ENCODE measurements around the gene FTH1. TPM values are rescaled to one million over a fixed set of nuclear protein-coding genes. Genes with fewer than 3 reads are reported as not detected.

FTH1 gene
- polyA plus RNA-seq, 1 donor from 2014 or later, result 597 TPM

- no peaks in the 10 kb centered on the region for H3K27me3 ChIP-seq (ENCODE audit: insufficient read depth, low read depth, low read length)
- no peak overlapping the region for H2AFZ ChIP-seq (ENCODE audit: low read depth, low read length)
- H3K27ac ChIP-seq (ENCODE audit: low read length), result no peak overlapping the region
- no peaks in the 10 kb centered on the region for H3F3A ChIP-seq (ENCODE audit: insufficient read depth, low read length, poor library complexity, severe bottlenecking)
- H3K9me2 ChIP-seq (ENCODE audit: insufficient read depth, low read length), result no peaks in the 10 kb centered on the region
- no peak overlapping the region for H3K9ac ChIP-seq (ENCODE audit: low read length)
- no peaks in the 10 kb centered on the region for H3K9me3 ChIP-seq (ENCODE audit: low read length)
- H3K4me3 ChIP-seq (ENCODE audit: low read length), result no peak overlapping the region
- H3K4me2 ChIP-seq (ENCODE audit: low read length), result no peak overlapping the region
- H4K20me1 ChIP-seq (ENCODE audit: insufficient read depth), result no peaks in the 10 kb centered on the region
- H3K36me3 ChIP-seq (ENCODE audit: insufficient read depth, low read length), result peaks cover 17% of the 10 kb centered on the region
- H3K79me2 ChIP-seq (replicated peaks; ENCODE audit: insufficient read depth, low read length), result peaks cover 23% of the 10 kb centered on the region
- TF ChIP-seq SMC3 (conservative IDR thresholded peaks at IDR 0.05; ENCODE audit: poor library complexity) (no peak), POLR2AphosphoS5 (IDR thresholded peaks at IDR 0.05) (peak; percentile 40)
These were observed 4.0 kb downstream of the FTH1 start for GRCh38 chr11:61963282-61964057.

- Histone ChIP-seq H3K27ac (ENCODE audit: low read length) (no peak overlapping the region), H3F3A (ENCODE audit: insufficient read depth, low read length, poor library complexity, severe bottlenecking) (no peaks in the 10 kb centered on the region), H3K36me3 (ENCODE audit: insufficient read depth, low read length) (peaks cover 17% of the 10 kb centered on the region), H3K4me3 (ENCODE audit: low read length) (no peak overlapping the region), H3K9ac (ENCODE audit: low read length) (no peak overlapping the region), H3K4me2 (ENCODE audit: low read length) (no peak overlapping the region), H2AFZ (ENCODE audit: low read depth, low read length) (no peak overlapping the region), H3K9me3 (ENCODE audit: low read length) (no peaks in the 10 kb centered on the region), H4K20me1 (ENCODE audit: insufficient read depth) (no peaks in the 10 kb centered on the region), H3K9me2 (ENCODE audit: insufficient read depth, low read length) (no peaks in the 10 kb centered on the region), H3K79me2 (replicated peaks; ENCODE audit: insufficient read depth, low read length) (peaks cover 23% of the 10 kb centered on the region), H3K27me3 (ENCODE audit: insufficient read depth, low read depth, low read length) (no peaks in the 10 kb centered on the region)
- TF ChIP-seq POLR2AphosphoS5 (IDR thresholded peaks at IDR 0.05) (no peak), REST (IDR thresholded peaks at IDR 0.05; ENCODE audit: borderline replicate concordance) (no peak), MXI1 (conservative IDR thresholded peaks at IDR 0.05; ENCODE audit: poor library complexity, severe bottlenecking) (no peak), EP300 (conservative IDR thresholded peaks at IDR 0.05; ENCODE audit: poor library complexity, severe bottlenecking) (no peak), SMC3 (conservative IDR thresholded peaks at IDR 0.05; ENCODE audit: poor library complexity) (no peak), CTCF (IDR thresholded peaks at IDR 0.05; ENCODE audit: poor library complexity, severe bottlenecking) (no peak), EZH2 (IDR thresholded peaks at IDR 0.05; ENCODE audit: borderline replicate concordance, insufficient read depth, low read length, poor library complexity, severe bottlenecking) (no peak), RAD21 (conservative IDR thresholded peaks at IDR 0.05) (no peak), TAF1 (IDR thresholded peaks at IDR 0.05; ENCODE audit: low read depth) (no peak)
These were observed 4.5 kb downstream of the FTH1 start for GRCh38 chr11:61963016-61963281.
